ENCODE results near the gene RCBTB1. TPM values are rescaled to one million over a fixed set of nuclear protein-coding genes. Genes with fewer than 3 reads are reported as not detected.

The RCBTB1 gene
- total RNA-seq, 1 experiment from 2014 or later, result 17.7 TPM

DNA sequence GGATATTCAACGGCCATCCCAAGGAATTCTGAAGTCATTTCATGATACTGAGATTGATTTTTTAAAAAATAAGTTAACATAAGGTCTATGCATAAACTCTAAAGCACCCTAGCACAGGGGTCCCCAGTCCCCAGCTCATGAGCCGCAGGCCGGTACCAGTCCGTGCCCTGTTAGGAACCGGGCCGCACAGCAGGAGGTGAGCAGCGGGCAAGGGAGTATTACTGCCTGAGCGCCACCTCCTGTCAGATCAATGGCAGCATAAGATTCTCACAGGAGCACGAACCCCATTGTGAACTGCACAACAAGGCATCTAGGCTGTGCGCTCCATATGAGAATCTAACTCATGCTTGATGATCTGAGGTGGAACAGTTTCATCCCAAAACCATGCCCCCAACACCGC lies 31.0 kb downstream of the RCBTB1 start:
- H3K36me3 ChIP-seq (replicated peaks; ENCODE audit: control insufficient read depth, insufficient read depth, low read length), result peaks cover 2% of the 10 kb centered on the region
- H3K27me3 ChIP-seq (ENCODE audit: control insufficient read depth, insufficient read depth, low read length), result no peaks in the 10 kb centered on the region
- no peak for DNase-seq
- H3K4me3 ChIP-seq (ENCODE audit: insufficient read depth, low read depth, low read length), result no peak overlapping the region

DNA sequence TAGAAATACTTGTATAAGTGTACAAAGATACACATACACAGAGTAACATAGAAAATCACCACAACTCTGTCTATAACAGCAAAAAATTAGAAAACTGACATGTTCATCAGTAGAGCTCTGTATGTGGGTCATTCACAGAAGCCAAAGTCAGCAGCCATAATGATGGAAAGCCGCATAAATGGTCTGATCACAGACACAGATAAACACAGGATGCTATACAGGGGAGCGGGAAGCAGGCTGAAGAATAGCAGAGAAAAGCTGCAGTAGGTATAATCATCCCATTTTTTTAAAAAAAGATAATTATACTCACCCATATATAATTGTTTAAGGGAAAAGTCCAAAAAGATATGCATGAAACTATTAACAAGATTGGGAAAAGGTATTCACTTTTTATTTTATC lies 31.5 kb downstream of the RCBTB1 start:
- H3K36me3 ChIP-seq (replicated peaks; ENCODE audit: control insufficient read depth, insufficient read depth, low read length), result peaks cover 2% of the 10 kb centered on the region
- DNase-seq, result no peak

DNA sequence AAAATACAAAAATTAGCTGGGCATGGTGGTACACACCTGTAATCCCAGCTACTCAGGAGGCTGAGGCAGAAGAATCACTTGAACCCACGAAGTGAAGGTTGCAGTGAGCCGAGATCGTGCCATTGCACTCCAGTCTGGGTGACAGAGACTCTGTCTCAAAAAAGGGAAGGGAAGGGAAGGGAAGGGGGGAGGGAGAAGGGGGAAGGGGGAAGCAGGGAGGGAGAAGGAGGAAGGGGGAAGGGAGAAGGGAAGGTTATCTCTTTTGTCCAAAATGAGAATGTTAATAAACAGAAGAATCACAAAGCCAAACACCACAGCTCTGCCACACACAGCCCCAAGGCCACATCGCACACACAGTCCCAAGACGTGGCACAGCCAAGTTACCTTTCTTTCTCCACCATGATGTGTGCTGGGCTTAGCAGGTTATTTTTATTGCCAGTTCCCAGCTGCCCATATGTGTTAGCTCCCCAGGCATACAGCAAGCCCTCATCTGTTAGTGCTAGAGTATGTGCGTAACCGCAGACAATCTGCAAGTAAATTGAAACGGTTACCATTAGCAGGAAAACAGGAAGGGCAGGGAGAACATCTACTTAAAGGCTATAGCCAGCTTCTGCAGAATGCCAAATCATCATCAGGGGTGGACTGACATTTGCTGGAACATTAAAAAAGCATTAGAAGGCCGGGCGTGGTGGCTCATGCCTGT lies 34.3 kb downstream of the RCBTB1 start:
- H3K36me3 ChIP-seq (replicated peaks; ENCODE audit: control insufficient read depth, insufficient read depth, low read length), result peaks cover 2% of the 10 kb centered on the region
- no peak for DNase-seq
- no peaks in the 10 kb centered on the region for H3K27me3 ChIP-seq (ENCODE audit: control insufficient read depth, insufficient read depth, low read length)
- no peak overlapping the region for H3K4me3 ChIP-seq (ENCODE audit: insufficient read depth, low read depth, low read length)

More for the DNA sequence above, 31.5 kb downstream of the RCBTB1 start:
- Histone ChIP-seq H3K27me3 (ENCODE audit: control insufficient read depth, insufficient read depth, low read length) (no peaks in the 10 kb centered on the region), H3K4me3 (ENCODE audit: insufficient read depth, low read depth, low read length) (no peak overlapping the region)

DNA sequence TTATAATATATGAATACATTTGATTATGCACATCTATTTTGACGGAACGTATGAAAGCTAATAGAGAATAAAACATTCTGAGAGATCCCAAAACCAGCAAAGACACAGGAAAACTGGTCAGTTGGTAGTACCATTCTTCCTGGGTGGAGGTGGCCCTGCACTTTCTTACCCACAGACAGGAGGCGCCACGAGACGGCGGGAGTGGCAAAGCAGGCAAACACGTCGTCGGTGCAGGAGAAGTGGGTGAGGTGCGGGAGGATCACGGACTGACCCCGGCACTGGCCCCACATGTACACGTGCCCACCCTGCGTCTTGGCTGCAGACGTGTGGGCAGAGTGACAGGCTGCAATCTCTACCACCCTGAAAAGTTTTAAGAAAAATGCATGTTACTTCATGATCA lies 36.1 kb downstream of the RCBTB1 start:
- Histone ChIP-seq H3K4me3 (ENCODE audit: insufficient read depth, low read depth, low read length) (no peak overlapping the region), H3K36me3 (replicated peaks; ENCODE audit: control insufficient read depth, insufficient read depth, low read length) (peaks cover 2% of the 10 kb centered on the region), H3K27me3 (ENCODE audit: control insufficient read depth, insufficient read depth, low read length) (no peaks in the 10 kb centered on the region)
- DNase-seq, result peak; percentile 50

DNA sequence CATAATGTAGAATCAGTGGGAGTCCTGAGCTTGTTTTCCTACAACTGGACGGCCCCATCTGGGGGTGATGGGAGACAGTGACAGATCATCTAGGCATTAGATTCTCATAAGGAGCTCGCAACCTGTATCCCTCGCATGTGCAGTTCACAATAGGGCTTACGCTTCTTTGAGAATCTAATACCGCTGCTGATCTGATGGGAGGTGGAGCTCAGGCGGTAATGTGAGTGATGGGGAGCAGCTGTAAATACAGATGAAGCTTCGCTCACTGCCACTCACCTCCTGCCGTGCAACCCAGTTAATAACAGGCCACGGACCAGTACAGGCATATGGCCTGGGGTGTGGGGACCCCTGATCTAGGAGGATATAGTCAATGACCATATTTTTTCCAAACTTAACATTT lies 38.8 kb downstream of the RCBTB1 start:
- peaks cover 2% of the 10 kb centered on the region; the same call in 1 of the 2 replicates for H3K36me3 ChIP-seq (replicated peaks; ENCODE audit: control insufficient read depth, insufficient read depth, low read length)
- no peak for DNase-seq
- H3K27me3 ChIP-seq (ENCODE audit: control insufficient read depth, insufficient read depth, low read length), result no peaks in the 10 kb centered on the region
- H3K4me3 ChIP-seq (ENCODE audit: insufficient read depth, low read depth, low read length), result no peak overlapping the region

DNA sequence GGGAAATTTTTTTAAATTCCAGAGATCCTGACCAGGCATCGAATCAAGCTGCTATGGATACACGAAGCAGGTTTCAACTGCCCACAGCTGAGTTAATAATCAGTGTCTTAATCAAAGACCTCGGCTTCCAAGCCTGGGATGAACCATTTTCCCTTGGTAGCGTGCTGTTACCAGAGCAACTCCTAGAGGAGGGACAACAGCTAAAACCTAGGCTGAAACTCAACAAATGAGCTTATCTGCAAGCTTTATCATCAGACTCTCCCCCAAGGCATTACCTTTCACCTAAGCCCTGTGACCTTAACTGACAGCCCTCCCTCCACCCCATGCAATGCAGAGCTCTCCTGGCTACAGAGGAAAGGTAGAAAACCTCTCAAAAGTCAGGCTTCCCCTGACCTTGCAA lies 39.7 kb downstream of the RCBTB1 start:
- Histone ChIP-seq H3K4me3 (ENCODE audit: insufficient read depth, low read depth, low read length) (no peak overlapping the region), H3K27me3 (ENCODE audit: control insufficient read depth, insufficient read depth, low read length) (no peaks in the 10 kb centered on the region), H3K36me3 (replicated peaks; ENCODE audit: control insufficient read depth, insufficient read depth, low read length) (peaks cover 4% of the 10 kb centered on the region; the same call in 1 of the 2 replicates)
- no peak for DNase-seq

DNA sequence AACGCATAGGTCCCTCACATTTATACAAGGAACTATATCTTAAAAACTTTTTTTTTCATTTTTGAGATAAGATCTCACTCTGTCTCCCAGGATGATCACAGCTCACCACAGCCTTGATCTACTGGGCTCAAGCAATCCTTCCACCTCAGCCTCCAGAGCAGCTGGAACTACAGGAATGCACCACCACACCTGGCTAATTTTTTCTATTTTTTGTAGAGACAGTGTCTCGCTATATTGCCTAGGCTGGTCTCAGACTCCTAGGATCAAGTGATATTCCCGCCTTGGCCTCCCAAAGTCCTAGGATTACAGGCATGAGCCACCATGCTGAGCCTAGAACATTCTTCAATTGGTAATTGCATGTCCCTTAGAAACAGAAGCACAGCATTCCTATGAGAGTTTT lies 41.7 kb downstream of the RCBTB1 start:
- no peak overlapping the region for H3K4me3 ChIP-seq (ENCODE audit: insufficient read depth, low read depth, low read length)
- H3K36me3 ChIP-seq (replicated peaks; ENCODE audit: control insufficient read depth, insufficient read depth, low read length), result peaks cover 10% of the 10 kb centered on the region
- DNase-seq, result no peak
- H3K27me3 ChIP-seq (ENCODE audit: control insufficient read depth, insufficient read depth, low read length), result no peaks in the 10 kb centered on the region

DNA sequence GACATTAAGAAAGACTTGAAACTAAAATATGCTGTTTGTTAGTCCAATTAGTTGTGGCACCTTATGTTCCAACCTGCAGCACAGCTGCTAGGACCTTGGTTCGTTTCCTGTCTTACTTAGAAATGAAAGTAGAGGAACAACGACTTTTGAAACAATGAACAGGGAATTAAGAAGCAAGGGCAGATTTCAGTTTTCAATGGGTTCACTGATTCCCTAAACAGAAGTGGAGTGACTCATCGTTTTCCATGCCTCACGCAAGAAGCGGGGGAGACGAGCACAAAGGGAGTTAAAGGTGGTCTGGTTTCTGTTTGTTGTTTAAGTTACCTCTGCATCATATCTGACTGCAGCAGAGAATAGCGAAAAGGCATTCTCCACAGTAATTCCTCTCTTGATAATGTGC lies 44.8 kb downstream of the RCBTB1 start:
- no peak for DNase-seq
- no peak overlapping the region for H3K4me3 ChIP-seq (ENCODE audit: insufficient read depth, low read depth, low read length)
- peaks cover 8% of the 10 kb centered on the region for H3K36me3 ChIP-seq (replicated peaks; ENCODE audit: control insufficient read depth, insufficient read depth, low read length)
- H3K27me3 ChIP-seq (ENCODE audit: control insufficient read depth, insufficient read depth, low read length), result no peaks in the 10 kb centered on the region

DNA sequence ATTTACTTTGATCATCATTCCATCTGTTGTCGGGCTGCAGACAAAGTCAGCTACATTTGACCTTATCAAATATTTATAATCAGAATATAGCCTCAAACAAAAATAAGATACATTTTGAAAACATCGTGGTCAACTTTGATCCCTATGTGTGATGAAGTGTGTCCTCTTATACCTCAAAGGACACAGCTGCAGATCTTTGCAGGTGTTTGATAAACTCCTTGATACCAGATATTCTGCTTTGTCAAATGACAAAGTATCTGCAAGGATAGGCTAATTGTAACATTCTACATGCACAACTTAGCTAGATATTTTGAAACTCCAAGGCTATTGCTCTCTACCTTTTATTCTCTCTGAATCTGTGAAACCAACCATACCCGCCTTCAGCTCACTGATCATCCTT lies 45.6 kb downstream of the RCBTB1 start:
- H3K27me3 ChIP-seq (ENCODE audit: control insufficient read depth, insufficient read depth, low read length), result no peaks in the 10 kb centered on the region
- H3K4me3 ChIP-seq (ENCODE audit: insufficient read depth, low read depth, low read length), result no peak overlapping the region
- no peak for DNase-seq
- peaks cover 8% of the 10 kb centered on the region for H3K36me3 ChIP-seq (replicated peaks; ENCODE audit: control insufficient read depth, insufficient read depth, low read length)

DNA sequence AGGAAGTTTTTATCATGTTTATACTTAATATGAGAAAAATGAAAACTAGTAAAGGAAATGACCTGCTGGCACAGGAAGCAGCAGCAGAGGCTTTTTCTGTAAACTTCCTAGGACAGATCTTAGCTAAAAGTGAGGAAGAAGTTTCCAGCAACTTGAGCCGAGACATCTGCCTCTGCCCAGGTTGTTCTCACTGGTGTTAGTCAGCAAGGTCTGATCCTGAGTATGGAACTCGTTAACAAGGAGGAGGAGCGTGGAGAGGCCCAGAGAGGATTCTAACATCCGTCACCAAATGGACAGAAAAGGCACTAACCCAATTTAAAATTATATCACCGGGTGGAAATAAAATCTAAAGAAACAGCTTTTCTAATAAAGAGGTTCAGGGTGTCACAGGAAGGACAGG lies 46.0 kb downstream of the RCBTB1 start:
- Histone ChIP-seq H3K4me3 (ENCODE audit: insufficient read depth, low read depth, low read length) (no peak overlapping the region), H3K36me3 (replicated peaks; ENCODE audit: control insufficient read depth, insufficient read depth, low read length) (peaks cover 8% of the 10 kb centered on the region), H3K27me3 (ENCODE audit: control insufficient read depth, insufficient read depth, low read length) (no peaks in the 10 kb centered on the region)
- no peak for DNase-seq

DNA sequence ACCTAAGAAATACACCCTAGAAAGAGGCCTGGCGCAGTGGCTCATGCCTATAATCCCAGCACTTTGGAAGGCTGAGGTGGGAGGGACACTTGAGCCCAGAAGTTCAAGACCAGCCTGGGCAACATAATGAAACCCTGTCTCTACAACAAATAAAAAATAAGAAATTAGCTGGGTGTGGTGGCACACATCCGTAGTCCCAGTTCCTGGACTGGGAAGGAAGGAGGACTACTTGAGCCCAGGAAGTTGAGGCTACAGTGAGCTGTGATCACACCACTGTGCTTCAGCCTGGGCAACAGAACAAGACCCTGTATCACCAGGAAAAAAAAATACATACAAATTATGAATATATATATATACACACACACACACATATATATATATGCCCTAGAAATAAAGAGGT lies 47.0 kb downstream of the RCBTB1 start:
- Histone ChIP-seq H3K27me3 (ENCODE audit: control insufficient read depth, insufficient read depth, low read length) (no peaks in the 10 kb centered on the region), H3K4me3 (ENCODE audit: insufficient read depth, low read depth, low read length) (no peak overlapping the region), H3K36me3 (replicated peaks; ENCODE audit: control insufficient read depth, insufficient read depth, low read length) (peaks cover 8% of the 10 kb centered on the region)
- DNase-seq, result no peak

DNA sequence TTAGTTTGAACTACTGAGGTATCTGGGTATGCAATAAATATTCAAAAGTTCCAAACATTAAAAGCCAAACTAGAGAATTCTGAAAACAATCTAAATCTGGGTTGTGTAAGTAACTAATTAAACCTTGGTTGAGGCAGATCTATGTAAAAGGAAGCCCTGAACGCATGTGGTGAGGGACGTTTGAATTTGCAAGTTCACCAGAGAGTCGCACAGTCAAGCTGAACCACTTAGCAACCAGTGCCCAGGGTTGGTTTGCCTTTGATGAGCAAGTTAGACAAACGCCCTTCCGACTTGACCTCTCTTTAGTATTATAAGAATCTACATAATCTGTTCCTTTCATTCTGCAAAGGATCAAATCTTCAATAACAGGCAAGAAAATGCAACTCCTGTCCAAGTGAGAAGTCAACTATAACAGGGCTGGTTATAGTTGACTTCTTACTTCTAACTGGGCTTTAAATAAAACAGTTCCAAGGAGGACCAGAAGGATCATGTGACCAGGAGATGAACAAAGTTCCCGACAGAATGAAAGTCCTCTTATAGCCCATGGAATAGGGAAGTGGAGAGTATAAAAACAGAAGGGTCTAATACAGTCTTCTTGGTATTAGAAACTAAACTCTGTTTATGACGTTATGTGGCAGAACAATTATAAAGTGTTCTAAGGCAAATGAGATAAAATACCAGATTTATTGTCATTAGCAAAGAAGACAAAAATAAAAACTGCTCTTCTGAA lies 49.0 kb downstream of the RCBTB1 start:
- DNase-seq, result no peak
- Histone ChIP-seq H3K4me3 (ENCODE audit: insufficient read depth, low read depth, low read length) (no peak overlapping the region), H3K27me3 (ENCODE audit: control insufficient read depth, insufficient read depth, low read length) (no peaks in the 10 kb centered on the region), H3K36me3 (replicated peaks; ENCODE audit: control insufficient read depth, insufficient read depth, low read length) (peaks cover 8% of the 10 kb centered on the region)

DNA sequence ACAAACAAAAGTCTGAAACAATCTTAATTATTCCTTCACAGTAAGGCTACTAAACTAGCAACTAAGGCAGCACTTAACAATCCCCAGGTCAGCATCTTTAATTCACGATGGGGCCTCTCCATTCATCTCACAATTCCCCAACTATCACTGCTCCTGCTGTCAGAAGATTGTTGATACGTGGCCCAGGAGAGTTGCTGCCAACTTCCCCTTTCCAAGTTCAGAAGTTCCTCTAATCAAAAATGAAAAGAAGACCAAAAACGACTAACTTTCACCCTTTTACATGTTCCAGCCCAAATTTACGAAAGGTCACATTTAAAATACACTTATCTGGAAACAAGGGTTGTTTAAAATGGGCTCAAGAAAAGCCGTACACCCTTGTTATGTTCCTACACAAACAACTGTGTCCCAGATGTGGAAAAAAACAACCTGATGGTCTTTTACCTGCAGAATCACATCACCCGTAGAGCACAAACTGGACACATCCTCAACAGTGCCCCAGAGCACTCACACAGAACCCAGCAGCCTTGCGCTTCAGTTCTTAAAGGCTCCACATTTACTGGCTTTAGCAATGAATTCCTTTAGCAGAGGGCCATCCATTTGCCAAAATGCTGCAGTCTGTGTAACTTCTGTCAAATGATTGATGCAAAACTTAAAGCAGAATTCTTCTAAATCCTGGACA lies 51.6 kb downstream of the RCBTB1 start:
- no peak for DNase-seq
- Histone ChIP-seq H3K4me3 (ENCODE audit: insufficient read depth, low read depth, low read length) (no peak overlapping the region), H3K36me3 (replicated peaks; ENCODE audit: control insufficient read depth, insufficient read depth, low read length) (no peaks in the 10 kb centered on the region; the same call in 1 of the 2 replicates), H3K27me3 (ENCODE audit: control insufficient read depth, insufficient read depth, low read length) (no peaks in the 10 kb centered on the region)

DNA sequence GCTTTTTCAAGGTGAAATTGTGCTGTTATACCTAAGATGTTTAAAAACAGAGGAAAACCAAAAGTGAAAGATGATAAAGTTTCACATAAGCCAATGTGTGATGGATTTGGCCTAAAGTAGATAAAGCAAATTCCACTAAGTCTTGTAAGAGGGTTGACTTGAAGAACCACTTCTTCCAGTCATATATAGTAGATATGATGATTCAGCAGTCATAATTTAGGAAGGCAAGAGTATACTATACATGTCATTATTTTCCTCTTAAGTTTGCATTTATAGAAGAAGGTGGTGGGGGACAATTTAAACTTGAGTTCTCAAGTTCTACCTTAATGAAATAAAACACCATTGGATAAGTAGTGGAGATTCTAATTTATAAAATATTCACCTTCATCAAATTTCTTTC lies 52.3 kb downstream of the RCBTB1 start:
- H3K36me3 ChIP-seq (replicated peaks; ENCODE audit: control insufficient read depth, insufficient read depth, low read length), result no peaks in the 10 kb centered on the region; the same call in 1 of the 2 replicates
- H3K27me3 ChIP-seq (ENCODE audit: control insufficient read depth, insufficient read depth, low read length), result no peaks in the 10 kb centered on the region
- H3K4me3 ChIP-seq (ENCODE audit: insufficient read depth, low read depth, low read length), result no peak overlapping the region
- DNase-seq, result no peak

DNA sequence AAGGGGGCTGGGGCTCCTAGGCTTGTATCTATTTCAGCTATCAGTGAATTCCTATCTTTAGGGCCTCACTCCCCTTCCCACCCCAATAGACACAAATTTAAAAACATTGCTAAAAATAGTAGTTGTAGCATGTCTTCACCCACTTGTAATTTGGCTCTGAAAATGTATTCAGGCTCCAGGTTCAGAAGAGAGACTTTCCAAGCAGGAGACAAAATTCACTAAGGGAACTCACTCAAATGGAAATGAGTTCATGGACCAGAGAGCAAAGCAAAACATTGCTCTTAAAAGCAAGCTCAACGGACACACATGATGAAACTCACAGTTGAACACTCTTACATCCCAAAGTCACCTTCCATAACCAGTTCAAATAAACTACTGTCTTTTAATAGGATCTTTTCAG lies 52.8 kb downstream of the RCBTB1 start:
- Histone ChIP-seq H3K4me3 (ENCODE audit: insufficient read depth, low read depth, low read length) (no peak overlapping the region), H3K36me3 (replicated peaks; ENCODE audit: control insufficient read depth, insufficient read depth, low read length) (no peaks in the 10 kb centered on the region; the same call in 1 of the 2 replicates), H3K27me3 (ENCODE audit: control insufficient read depth, insufficient read depth, low read length) (no peaks in the 10 kb centered on the region)
- DNase-seq, result no peak

Data from H7 (cell line).